IMR-90 (cell line): Measurements from ENCODE around the gene S100A11. TPM values are rescaled to one million over a fixed set of nuclear protein-coding genes. Genes with fewer than 3 reads are reported as not detected.
A peak's percentile ranks its signal among the peaks of the same experiment; 100 is the strongest.

Experiments used
- ATAC-seq: fragments of 200-7000 bp; cut with Tn5 transposase; 2 replicates; pipeline ENCODE4 v1.9.1; 2020; ENCODE audit warnings: low read depth, mild to moderate bottlenecking, moderate library complexity
- BruUV-seq: library from RNA; stranded (reverse); fragments of 400-500 nt; replicated peaks from 2 replicates; lab custom pipeline; 2021; lab: Mats Ljungman, UMichigan
- CTCF ChIA-PET: fragments of 300-600 bp; formaldehyde crosslinking; extraction: SDS; loops from one replicate; lab custom pipeline; 2021; ENCODE audit warnings: antibody characterized with exemption; lab: Yijun Ruan, JAX
- POLR2A ChIA-PET: fragments of 300-600 bp; sonication (Branson Sonifier 250); formaldehyde crosslinking; loops from one replicate; lab custom pipeline; 2022; ENCODE audit warnings: antibody characterized with exemption; ENCODE audit not compliant: unreplicated experiment; lab: Charles Lee
- DNase-seq: peaks from one replicate; pipeline ENCODE4 v3.0.0; 2013
- H2AFZ ChIP-seq: replicated peaks from 2 replicates; pipeline ENCODE3; 2013; ENCODE audit warnings: low read length, mild to moderate bottlenecking; ENCODE audit not compliant: poor library complexity
- H2AK5ac ChIP-seq: 2 replicates; pipeline ENCODE4 v1.6.1; 2013; ENCODE audit warnings: low read depth, low read length, inconsistent platforms
- H2AK9ac ChIP-seq: replicated peaks from 2 replicates; pipeline ENCODE3; 2013; ENCODE audit warnings: mild to moderate bottlenecking, low read depth, low read length, moderate library complexity; ENCODE audit not compliant: poor library complexity
- H2BK120ac ChIP-seq: 2 replicates; pipeline ENCODE4 v1.6.1; 2013; ENCODE audit warnings: low read depth, low read length, inconsistent platforms
- H2BK15ac ChIP-seq: 3 replicates; pipeline ENCODE4 v1.6.1; 2013; ENCODE audit warnings: low read depth, low read length, inconsistent platforms
- H2BK20ac ChIP-seq: 2 replicates; pipeline ENCODE4 v1.6.1; 2013; ENCODE audit warnings: low read depth, mild to moderate bottlenecking, inconsistent platforms, low read length, moderate library complexity
- H2BK5ac ChIP-seq: 2 replicates; pipeline ENCODE4 v1.6.1; 2013; ENCODE audit warnings: mild to moderate bottlenecking, low read depth, low read length, inconsistent platforms; ENCODE audit not compliant: poor library complexity, severe bottlenecking
- H3K14ac ChIP-seq: replicated peaks from 2 replicates; pipeline ENCODE4 v1.6.1; 2013; ENCODE audit warnings: low read depth, low read length, inconsistent platforms
- H3K18ac ChIP-seq: 2 replicates; pipeline ENCODE4 v1.6.1; 2013; ENCODE audit warnings: low read depth, low read length, control low read depth
- H3K23ac ChIP-seq: 2 replicates; pipeline ENCODE4 v1.6.1; 2013; ENCODE audit warnings: low read depth, low read length, inconsistent platforms
- H3K27ac ChIP-seq: 2 replicates; pipeline ENCODE4 v1.5.1; 2013; ENCODE audit warnings: mild to moderate bottlenecking, control low read depth, low read length; ENCODE audit not compliant: insufficient read depth
- H3K27me3 ChIP-seq: 2 replicates; pipeline ENCODE4 v1.6.1; 2013; ENCODE audit warnings: low read length; ENCODE audit not compliant: control insufficient read depth, insufficient read depth
- H3K36me3 ChIP-seq: 2 replicates; pipeline ENCODE4 v1.6.1; 2013; ENCODE audit warnings: low read length, mixed read lengths; ENCODE audit not compliant: control insufficient read depth, insufficient read depth
- H3K4ac ChIP-seq: 2 replicates; pipeline ENCODE4 v1.6.1; 2013; ENCODE audit warnings: low read depth, low read length, inconsistent platforms
- H3K4me1 ChIP-seq: 2 replicates; pipeline ENCODE4 v1.6.1; 2013; ENCODE audit warnings: low read length, mixed read lengths; ENCODE audit not compliant: control insufficient read depth, insufficient read depth
- H3K4me2 ChIP-seq: 2 replicates; pipeline ENCODE4 v1.6.1; 2013; ENCODE audit warnings: low read depth, mild to moderate bottlenecking, control low read depth, low read length, moderate library complexity
- H3K4me3 ChIP-seq: 2 replicates; pipeline ENCODE4 v1.5.1; 2013; ENCODE audit warnings: low read depth, mild to moderate bottlenecking, control low read depth, low read length, moderate library complexity; ENCODE audit not compliant: insufficient read depth
- H3K56ac ChIP-seq: 2 replicates; pipeline ENCODE4 v1.6.1; 2013; ENCODE audit warnings: low read length, inconsistent platforms; ENCODE audit not compliant: insufficient read depth; ENCODE audit errors: extremely low read depth
- H3K79me1 ChIP-seq, 2 experiments: 2 replicates each; pipeline ENCODE4 v1.6.1; 2013; ENCODE audit warnings: low read length in 2 of 2, inconsistent platforms in 1 of 2, low read depth in 1 of 2
- H3K9ac ChIP-seq: 2 replicates; pipeline ENCODE4 v1.6.1; 2013; ENCODE audit warnings: low read depth, low read length, control low read depth
- H3K9me1 ChIP-seq: 2 replicates; pipeline ENCODE4 v1.6.1; 2013; ENCODE audit warnings: low read length, inconsistent platforms; ENCODE audit not compliant: insufficient read depth
- H3K9me3 ChIP-seq: 2 replicates; pipeline ENCODE4 v1.6.1; 2013; ENCODE audit warnings: low read length; ENCODE audit not compliant: control insufficient read depth, insufficient read depth
- H4K20me1 ChIP-seq: 2 replicates; pipeline ENCODE4 v1.6.1; 2013; ENCODE audit warnings: low read length, inconsistent platforms; ENCODE audit not compliant: insufficient read depth
- H4K5ac ChIP-seq: 2 replicates; pipeline ENCODE4 v1.6.1; 2013; ENCODE audit warnings: mild to moderate bottlenecking, low read depth, low read length, control low read depth
- H4K8ac ChIP-seq, 2 experiments: 2 replicates each; pipeline ENCODE4 v1.6.1; 2013; ENCODE audit warnings: low read depth in 2 of 2, low read length in 2 of 2, control low read depth in 1 of 2, inconsistent platforms in 1 of 2
- H4K91ac ChIP-seq: 2 replicates; pipeline ENCODE4 v1.6.1; 2013; ENCODE audit warnings: low read depth, low read length, inconsistent platforms; ENCODE audit not compliant: insufficient read depth
- CEBPB ChIP-seq: IDR thresholded peaks from 2 replicates; pipeline ENCODE4 v1.6.1; 2012; ENCODE audit warnings: low read depth, low read length, improper control_type of control experiment
- CHD1 ChIP-seq: IDR thresholded peaks from 2 replicates; pipeline ENCODE4 v1.6.1; 2012; ENCODE audit warnings: low read depth, low read length, improper control_type of control experiment
- FOS ChIP-seq: fragments of 150-350 bp; IDR thresholded peaks from 2 replicates; pipeline ENCODE4 v1.6.1; 2016; ENCODE audit warnings: low read depth, low read length
- MAFK ChIP-seq: IDR thresholded peaks from 2 replicates; pipeline ENCODE4 v1.6.1; 2012; ENCODE audit warnings: low read depth, low read length, improper control_type of control experiment
- MAZ ChIP-seq: IDR thresholded peaks from 2 replicates; pipeline ENCODE4 v1.6.1; 2012; ENCODE audit warnings: low read depth, mild to moderate bottlenecking, low read length, improper control_type of control experiment, moderate library complexity, borderline replicate concordance
- MXI1 ChIP-seq: IDR thresholded peaks from 2 replicates; pipeline ENCODE4 v1.6.1; 2012; ENCODE audit warnings: low read depth, mild to moderate bottlenecking, low read length, moderate library complexity, borderline replicate concordance
- NFE2L2 ChIP-seq: fragments of 150-350 bp; IDR thresholded peaks from 2 replicates; pipeline ENCODE4 v1.6.1; 2016; ENCODE audit warnings: low read depth, mild to moderate bottlenecking, low read length
- POLR2A ChIP-seq: IDR thresholded peaks from 2 replicates; pipeline ENCODE4 v1.6.1; 2012; ENCODE audit warnings: mild to moderate bottlenecking, low read depth, low read length
- RAD21 ChIP-seq: IDR thresholded peaks from 2 replicates; pipeline ENCODE4 v1.6.1; 2012; ENCODE audit warnings: low read length, improper control_type of control experiment
- RCOR1 ChIP-seq: IDR thresholded peaks from 2 replicates; pipeline ENCODE4 v1.6.1; 2012; ENCODE audit warnings: mild to moderate bottlenecking, low read length, improper control_type of control experiment; ENCODE audit not compliant: insufficient replicate concordance
- SMC3 ChIP-seq: fragments of 150-350 bp; IDR thresholded peaks from 2 replicates; pipeline ENCODE4 v1.6.1; 2016; ENCODE audit warnings: low read depth, mild to moderate bottlenecking, antibody characterized with exemption, low read length, moderate library complexity
- WGBS, 2 experiments: methylation state at CpG; one replicate each; pipeline versions ENCODE4 v1.1.5 to v1.1.7; 2013; ENCODE audit warnings: missing lambda C conversion rate in 2 of 2; ENCODE audit not compliant: insufficient read length in 1 of 2; ENCODE audit errors: extremely low coverage in 2 of 2; 5-methylcytosine and 5-hydroxymethylcytosine counted together
- dilution Hi-C: fragments of 300-500 bp; cut with HindIII; formaldehyde crosslinking; loops from one replicate; pipeline ENCODE4 v1.14.3; 2018; ENCODE audit warnings: low sequenced_read_pairs; ENCODE audit not compliant: unreplicated experiment
- in situ Hi-C: fragments of 300-500 bp; cut with MboI; formaldehyde crosslinking; loops from 3 replicates; pipeline ENCODE4 v1.14.3; 2019; ENCODE audit warnings: low sequenced_read_pairs, inconsistent platforms, mixed read lengths
- intact Hi-C: fragments of 100-400 bp; cut with micrococcal nuclease; formaldehyde crosslinking; loops from 2 replicates; pipeline ENCODE4 v1.10.0; 2022
- polyA plus RNA-seq, 3 experiments: library from polyadenylated mRNA; depleted of rRNA; stranded (reverse); fragments of >200 nt; gene quantifications; 2 replicates each; pipeline ENCODE4 v1.2.3, GENCODE V29; 2012; ENCODE audit warnings: low replicate concordance in 1 of 3
- total RNA-seq: library from RNA; depleted of rRNA; stranded (reverse); fragments of >200 nt; gene quantifications from 2 replicates; pipeline ENCODE4 v1.2.3, GENCODE V29; 2012
- TF ChIP-seq, protein P1 (sequence below): fragments of 150-350 bp; IDR thresholded peaks from 2 replicates; pipeline ENCODE4 v1.6.1; 2016; ENCODE audit warnings: low read depth, mild to moderate bottlenecking, low read length, moderate library complexity, borderline replicate concordance
- TF ChIP-seq, protein P2 (sequence below): fragments of 150-350 bp; IDR thresholded peaks from 2 replicates; pipeline ENCODE4 v1.6.1; 2017; ENCODE audit warnings: mild to moderate bottlenecking, antibody characterized with exemption, low read length, low read depth

Gene S100A11
- total and polyA plus RNA-seq, 2 of the 4 experiments (the other 2 are of a cell fraction), result 167 to 1,402 TPM

DNA sequence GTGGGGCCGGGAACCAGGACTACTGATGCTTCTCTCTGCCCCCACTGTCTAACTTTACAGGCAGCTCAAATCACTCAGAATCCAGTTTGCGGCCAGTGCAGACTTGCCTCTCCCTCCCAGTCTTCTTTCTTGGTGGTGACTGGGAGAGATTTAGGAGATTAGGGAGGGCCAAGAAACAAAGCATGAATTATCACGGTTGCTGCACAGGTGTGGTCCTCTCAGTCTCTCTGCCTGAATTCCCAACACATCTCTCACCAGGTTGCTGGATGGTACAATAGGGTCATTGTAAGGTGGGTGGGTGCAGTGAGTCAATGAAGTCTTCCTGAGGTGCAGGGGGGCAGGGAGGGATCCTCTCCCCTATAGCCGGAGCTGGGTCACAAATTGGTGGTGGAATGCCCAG, 12.6 kb downstream of the S100A11 start:
- Histone ChIP-seq H3K9ac (no peak overlapping the region), H3K27me3 (peaks cover 39% of the 10 kb centered on the region), H4K8ac (no peak overlapping the region), H4K91ac (no peak overlapping the region), H3K79me1 (no peaks in the 10 kb centered on the region), H2BK120ac (no peak overlapping the region), H3K36me3 (no peaks in the 10 kb centered on the region), H3K18ac (no peak overlapping the region), H3K4me2 (no peak overlapping the region), H3K23ac (no peak overlapping the region), H3K9me1 (no peaks in the 10 kb centered on the region), H3K56ac (no peak overlapping the region), H3K14ac (no peak overlapping the region), H3K27ac (no peak overlapping the region), H2BK15ac (no peak overlapping the region), H3K4me1 (peaks cover 7% of the 10 kb centered on the region), H4K20me1 (no peaks in the 10 kb centered on the region), H3K4me3 (no peak overlapping the region), H2BK5ac (no peak overlapping the region), H2AK5ac (no peak overlapping the region), H3K4ac (no peak overlapping the region), H4K5ac (no peak overlapping the region), H2AK9ac (peak overlapping the region; percentile 57), H2BK20ac (no peak overlapping the region), H2AFZ (no peak overlapping the region), H3K9me3 (no peaks in the 10 kb centered on the region)
- BruUV-seq, result no TSS peak
- DNase-seq (no peak), ATAC-seq (no peak)
- POLR2A ChIA-PET, result no interaction called here
- dilution Hi-C loops, result loop anchor here (25.0 kb wide), 1 partner anchor 112 kb away; the partner anchor contains the start of gene THEM4
- intact Hi-C loops, result no loop called here
- in situ Hi-C loops, result no loop called here
- TF ChIP-seq NFE2L2, result no peak
- TF ChIP-seq MXI1, result no peak
- TF ChIP-seq MAZ, result no peak
- no peak for TF ChIP-seq CHD1
- no peak for TF ChIP-seq MAFK
- TF ChIP-seq SMC3, result no peak
- TF ChIP-seq, protein P1, sequence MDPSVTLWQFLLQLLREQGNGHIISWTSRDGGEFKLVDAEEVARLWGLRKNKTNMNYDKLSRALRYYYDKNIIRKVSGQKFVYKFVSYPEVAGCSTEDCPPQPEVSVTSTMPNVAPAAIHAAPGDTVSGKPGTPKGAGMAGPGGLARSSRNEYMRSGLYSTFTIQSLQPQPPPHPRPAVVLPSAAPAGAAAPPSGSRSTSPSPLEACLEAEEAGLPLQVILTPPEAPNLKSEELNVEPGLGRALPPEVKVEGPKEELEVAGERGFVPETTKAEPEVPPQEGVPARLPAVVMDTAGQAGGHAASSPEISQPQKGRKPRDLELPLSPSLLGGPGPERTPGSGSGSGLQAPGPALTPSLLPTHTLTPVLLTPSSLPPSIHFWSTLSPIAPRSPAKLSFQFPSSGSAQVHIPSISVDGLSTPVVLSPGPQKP, result no peak
- TF ChIP-seq FOS, result no peak
- TF ChIP-seq CEBPB, result no peak
- TF ChIP-seq POLR2A, result no peak
- TF ChIP-seq RCOR1, result no peak
- no peak for TF ChIP-seq RAD21
- TF ChIP-seq, protein P2, sequence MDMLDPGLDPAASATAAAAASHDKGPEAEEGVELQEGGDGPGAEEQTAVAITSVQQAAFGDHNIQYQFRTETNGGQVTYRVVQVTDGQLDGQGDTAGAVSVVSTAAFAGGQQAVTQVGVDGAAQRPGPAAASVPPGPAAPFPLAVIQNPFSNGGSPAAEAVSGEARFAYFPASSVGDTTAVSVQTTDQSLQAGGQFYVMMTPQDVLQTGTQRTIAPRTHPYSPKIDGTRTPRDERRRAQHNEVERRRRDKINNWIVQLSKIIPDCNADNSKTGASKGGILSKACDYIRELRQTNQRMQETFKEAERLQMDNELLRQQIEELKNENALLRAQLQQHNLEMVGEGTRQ, result no peak
- WGBS, 2 experiments, result no CpG with 5 or more reads among the region's 4 CpGs
- CTCF ChIA-PET, result interaction anchor here (1.5 kb wide), 1 partner anchor 23 kb away, joined by 3 read pairs; no protein-coding TSS in a partner anchor
